GM18867 (cell line): ENCODE measurements around the gene TAB3.

Source experiments
- ATAC-seq: cut with Tn5 transposase; IDR thresholded peaks from one replicate; pipeline ENCODE4 v1.9.1; 2021; ENCODE audit warnings: mild to moderate bottlenecking, moderate library complexity; ENCODE audit not compliant: unreplicated experiment

TAB3 gene

GRCh38 chrX:30887721-30888120, 1.3 kb downstream of the TAB3 start:
- no peak for ATAC-seq

DNA sequence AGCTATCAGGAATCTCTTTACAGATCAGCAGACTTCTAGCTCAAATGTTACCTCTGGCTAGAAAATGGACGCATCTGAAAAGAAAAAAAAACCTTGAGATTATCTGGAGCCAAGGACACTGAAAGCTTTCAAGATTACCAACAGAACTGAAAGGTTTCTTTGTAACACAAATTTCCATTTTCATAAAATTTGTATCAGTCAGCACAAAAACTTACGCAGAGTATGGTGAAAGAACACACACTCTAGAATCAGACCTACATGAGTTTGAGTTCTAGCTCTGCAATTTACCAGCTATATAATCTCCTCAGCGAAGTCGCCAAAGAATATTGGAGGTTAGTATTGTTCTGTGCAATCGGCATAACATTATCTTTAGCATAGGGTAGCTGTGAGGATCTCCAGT, 1.8 kb downstream of the TAB3 start:
- no peak for ATAC-seq

DNA sequence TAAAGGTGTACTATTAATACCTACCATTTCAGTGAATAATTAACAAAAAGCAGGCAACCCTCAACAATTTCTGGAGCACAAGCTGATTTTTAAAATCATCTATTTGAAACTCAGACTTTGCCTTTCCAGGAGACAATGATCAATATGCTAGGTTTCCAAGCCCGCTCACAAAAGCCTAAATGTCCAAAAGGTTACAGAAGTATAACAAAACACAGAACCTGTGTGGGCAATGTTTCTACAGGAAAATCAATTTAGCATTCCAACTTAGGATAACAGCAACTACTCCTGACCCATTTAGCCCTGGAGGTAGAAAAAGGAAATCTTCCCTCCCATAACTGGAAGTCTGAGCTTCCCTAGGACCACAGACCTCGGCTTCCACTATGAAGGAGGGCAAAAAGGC, 3.9 kb downstream of the TAB3 start:
- ATAC-seq, result no peak

DNA sequence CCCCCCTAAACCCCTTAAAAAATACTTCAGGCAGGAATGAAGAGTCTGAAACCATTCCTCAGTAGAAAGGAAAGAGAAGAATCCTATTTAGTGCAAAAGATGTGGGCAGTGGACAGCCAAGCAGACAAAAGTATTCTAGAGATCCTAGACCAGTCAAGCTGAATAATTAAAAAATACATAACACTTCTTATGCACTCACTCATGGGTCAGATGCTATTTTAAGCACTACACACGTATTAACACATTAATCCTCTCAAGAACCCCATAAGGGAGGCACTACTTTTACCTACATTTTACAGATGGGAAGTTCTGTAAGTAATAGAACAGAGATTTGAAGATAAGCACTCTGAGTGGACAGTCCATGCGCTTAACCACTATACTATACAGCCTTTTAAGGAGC, 5.9 kb downstream of the TAB3 start:
- ATAC-seq, result no peak

DNA sequence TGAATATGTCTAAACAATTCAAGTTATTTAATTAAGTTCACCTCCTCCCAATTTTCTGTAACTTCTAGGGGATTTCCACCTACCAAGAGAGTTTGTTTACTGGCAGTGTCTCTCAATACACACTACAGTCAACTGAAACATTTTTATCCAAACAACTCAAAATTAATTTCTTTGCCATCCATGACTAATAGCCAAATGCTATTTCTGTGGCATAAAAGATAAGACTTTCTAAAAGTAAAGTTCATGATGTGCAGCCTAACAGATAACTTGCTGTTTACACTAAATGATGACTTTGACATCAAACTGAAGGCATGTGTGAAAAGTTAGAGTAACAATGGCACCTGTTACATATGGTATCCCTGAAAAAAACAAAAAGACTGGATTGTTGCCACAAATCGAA, 7.3 kb downstream of the TAB3 start:
- no peak for ATAC-seq

DNA sequence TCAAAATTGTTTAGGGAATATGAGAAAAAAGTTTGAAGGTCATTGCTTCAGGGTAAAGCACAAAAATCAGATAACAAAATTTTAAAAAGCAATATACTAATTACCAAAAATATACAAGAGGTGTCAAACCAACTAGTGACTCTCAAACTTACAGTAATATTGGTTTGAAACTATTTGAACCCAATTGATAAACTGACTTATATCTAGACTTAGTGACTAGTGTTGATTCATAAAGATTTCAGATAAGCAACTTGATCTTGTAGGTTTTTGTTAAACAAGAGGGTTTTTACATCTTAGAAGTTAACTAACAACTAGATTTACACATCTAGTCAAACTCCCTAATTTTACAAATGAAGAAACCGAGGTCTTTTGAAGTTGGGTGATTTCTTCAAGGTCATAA, 7.7 kb downstream of the TAB3 start:
- ATAC-seq, result no peak

- no peak for ATAC-seq
These were observed 9.0 kb downstream of the TAB3 start for GRCh38 chrX:30880058-30880457.

DNA sequence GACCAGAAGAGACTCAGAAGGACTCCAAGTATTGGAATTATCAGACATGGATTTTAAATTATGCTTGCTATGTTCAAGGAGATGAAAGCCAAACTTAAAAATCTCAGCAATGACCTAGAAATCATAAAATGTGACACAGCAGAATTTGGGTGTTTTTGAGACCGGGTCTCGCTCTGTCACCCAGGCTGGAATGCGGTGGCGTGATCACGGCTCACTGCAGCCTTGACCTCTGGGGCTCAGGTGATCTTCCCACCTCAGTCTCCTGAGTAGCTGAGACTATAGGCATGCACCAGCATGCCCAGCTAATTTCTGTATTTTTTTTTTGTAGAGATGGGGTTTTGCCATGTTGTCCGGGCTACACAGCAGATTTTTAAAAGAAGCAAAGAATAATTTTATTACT, 12.7 kb downstream of the TAB3 start:
- ATAC-seq, result no peak

DNA sequence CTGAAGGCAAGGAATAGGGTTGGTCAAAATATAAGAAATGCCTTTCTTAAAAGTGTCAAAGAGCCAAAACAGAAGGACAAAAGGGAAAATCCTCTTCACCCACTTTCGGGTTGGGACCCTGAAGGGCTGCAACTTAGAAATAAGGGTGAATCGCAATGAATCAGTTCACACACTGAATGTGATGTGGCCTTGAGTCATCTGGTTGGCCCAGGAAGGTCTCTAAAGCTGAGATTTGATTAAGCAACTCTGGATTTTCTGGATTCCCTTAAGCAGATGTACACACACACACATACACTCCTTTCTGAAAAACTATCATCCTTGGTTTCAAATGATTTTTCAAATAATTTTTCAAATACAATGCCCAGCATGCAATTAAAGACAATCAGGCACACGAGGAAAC, 13.1 kb downstream of the TAB3 start:
- ATAC-seq, result no peak

DNA sequence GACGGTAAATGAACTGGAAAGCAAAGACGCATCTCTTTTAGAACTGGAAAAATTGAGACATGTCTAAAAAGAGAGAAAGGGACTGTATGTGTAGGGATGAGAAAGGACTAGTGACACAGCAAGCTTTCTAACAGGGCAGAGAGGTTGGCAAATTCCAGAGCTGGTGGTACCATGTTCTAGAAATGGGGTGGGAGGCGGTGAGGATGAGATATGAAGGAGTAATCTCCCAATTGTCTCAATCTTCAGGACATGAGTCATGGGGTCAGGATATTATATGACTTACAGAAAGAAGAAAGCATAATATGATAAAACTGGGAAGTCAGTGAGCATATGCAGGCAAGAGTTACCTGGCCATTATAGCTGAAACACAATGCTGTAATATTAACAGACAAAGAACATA, 14.2 kb downstream of the TAB3 start:
- ATAC-seq, result no peak

GRCh38 chrX:30870572-30870971, 18.5 kb downstream of the TAB3 start:
- no peak for ATAC-seq

DNA sequence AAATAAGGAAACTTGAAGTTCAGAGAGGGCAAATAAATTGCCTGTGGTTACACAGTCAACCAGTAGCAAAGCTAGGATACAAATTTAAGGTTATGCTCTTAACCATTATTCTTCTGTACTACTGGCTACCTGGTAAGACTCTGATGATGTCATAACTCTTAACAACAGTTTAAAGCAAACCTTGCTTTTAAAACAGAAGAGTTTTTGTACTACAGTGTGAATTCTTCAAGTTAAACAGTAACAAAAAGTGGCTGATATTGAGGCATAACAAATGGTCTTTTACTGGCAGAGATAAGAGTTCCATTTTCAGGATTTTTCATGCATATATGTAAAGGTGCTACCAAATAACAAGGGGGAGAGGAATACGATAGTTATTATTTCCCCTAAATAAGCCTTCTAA, 23.4 kb downstream of the TAB3 start:
- no peak for ATAC-seq

GRCh38 chrX:30865015-30865414, 24.0 kb downstream of the TAB3 start:
- peak; percentile 76 for ATAC-seq

- ATAC-seq, result no peak
These were observed 24.7 kb downstream of the TAB3 start for GRCh38 chrX:30864383-30864785.

- ATAC-seq, result no peak
These were observed 25.1 kb downstream of the TAB3 start for GRCh38 chrX:30863974-30864373.

GRCh38 chrX:30858098-30858497, 31.0 kb downstream of the TAB3 start:
- no peak for ATAC-seq

- no peak for ATAC-seq
These were observed 37.6 kb downstream of the TAB3 start for GRCh38 chrX:30851449-30851848.

- no peak for ATAC-seq
These were observed 53.7 kb downstream of the TAB3 start for GRCh38 chrX:30835373-30835772.

GRCh38 chrX:30833896-30834295, 55.2 kb downstream of the TAB3 start:
- ATAC-seq, result no peak

DNA sequence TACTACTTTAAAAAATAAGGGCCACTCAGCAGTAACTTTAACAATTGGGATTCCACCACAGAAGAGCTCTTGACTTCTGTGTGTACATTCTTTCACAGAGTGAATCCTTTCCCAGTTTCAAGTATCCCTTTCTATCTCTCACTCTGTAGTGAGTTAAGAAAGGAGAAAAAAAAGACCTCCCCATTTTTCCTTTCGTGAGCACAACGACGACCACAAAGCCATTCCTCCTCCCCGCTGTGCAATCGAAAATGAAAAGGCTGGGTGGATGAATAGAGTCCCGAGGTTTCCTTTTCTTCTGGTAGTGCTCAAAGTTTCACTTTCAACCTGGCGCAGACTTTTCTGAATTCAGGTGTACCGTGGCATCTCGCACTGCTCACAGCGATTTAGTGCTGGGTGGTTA, 58.0 kb downstream of the TAB3 start:
- ATAC-seq, result no peak

GRCh38 chrX:30830326-30830943, 58.6 kb downstream of the TAB3 start:
- ATAC-seq, result no peak

GRCh38 chrX:30824275-30824674, 64.8 kb downstream of the TAB3 start:
- no peak for ATAC-seq

DNA sequence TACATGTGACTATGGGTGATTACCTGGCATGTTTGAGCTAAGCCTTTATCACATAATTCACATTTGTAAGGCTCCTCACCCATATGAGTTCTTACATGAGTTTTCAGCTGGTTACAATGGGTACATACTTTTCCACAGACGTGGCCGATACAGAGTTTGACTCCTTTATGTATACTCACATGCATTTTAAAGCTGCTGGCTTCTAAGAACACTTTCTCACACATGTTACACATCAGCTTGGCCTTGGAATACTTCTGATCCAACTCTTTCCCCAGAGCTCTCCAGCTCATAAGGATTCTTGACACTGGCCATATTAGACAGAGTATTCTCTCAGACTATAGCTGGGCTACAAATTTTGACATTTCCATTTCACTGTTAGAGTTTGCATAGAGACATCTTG, 66.3 kb downstream of the TAB3 start:
- ATAC-seq, result no peak
